Suppressor macrophage treated with lipopolysaccharide for 4 hours (primary cell): Measurements from ENCODE around the gene CCDC9B.

Experiments
- DNase-seq: peaks from one replicate; pipeline ENCODE4 v3.0.0-alpha.2; 2020

The CCDC9B gene

DNA sequence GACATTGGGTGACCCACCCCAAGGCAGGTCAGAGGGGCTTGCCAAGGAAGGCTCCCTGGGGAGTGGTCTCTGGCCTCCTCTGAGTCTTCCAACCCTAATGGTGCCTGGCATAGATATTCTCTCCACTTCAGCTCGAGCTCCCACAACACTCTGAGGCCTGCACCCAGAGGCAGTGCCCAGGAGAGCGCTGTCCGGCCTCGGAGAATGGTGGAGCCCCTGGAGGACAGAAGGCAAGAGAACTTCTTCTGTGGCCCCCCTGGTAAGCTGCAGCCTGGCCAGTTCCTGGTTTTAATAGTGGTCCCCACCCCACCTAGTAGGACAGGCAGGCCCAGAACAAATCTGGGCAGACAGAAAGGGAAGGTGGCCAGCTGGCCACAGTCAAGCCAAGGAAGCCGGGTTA lies 24.3 kb upstream of the CCDC9B start:
- DNase-seq, result no peak

DNA sequence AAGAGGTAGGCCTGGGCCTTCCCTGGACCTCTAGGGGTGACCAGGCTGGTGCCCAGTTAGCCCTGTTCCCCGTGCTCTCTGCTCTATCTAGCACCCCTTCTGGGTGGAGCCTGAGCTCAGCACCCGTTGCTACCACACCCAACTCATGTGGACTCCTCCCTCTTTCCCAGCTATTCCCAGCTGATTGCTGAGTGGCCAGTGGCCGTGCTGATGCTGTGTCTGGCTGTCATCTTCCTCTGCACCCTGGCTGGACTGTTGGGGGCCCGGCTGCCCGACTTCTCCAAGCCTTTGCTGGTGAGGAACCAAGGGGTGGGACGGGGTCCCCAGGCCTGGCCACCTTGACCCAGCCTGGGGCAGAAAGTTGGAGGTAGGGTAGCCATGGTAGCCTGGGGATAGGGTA lies 23.5 kb upstream of the CCDC9B start:
- no peak for DNase-seq

DNA sequence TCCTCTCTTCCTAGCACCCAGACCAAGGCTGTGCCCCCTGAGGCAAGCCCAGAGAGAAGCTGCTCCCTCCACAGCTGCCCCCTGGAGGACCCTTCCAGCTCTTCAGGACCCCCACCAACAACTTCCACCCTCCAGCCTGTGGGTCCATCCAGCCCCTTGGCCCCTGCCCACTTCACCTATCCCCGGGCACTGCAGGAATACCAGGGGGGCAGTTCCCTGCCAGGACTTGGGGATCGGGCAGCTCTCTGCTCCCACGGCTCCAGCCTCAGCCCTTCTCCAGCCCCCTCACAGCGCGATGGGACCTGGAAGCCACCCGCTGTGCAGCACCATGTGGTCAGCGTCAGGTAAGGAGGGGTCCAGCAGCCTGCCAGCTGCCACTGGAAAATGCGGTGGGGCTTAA lies 22.9 kb upstream of the CCDC9B start:
- no peak for DNase-seq

DNA sequence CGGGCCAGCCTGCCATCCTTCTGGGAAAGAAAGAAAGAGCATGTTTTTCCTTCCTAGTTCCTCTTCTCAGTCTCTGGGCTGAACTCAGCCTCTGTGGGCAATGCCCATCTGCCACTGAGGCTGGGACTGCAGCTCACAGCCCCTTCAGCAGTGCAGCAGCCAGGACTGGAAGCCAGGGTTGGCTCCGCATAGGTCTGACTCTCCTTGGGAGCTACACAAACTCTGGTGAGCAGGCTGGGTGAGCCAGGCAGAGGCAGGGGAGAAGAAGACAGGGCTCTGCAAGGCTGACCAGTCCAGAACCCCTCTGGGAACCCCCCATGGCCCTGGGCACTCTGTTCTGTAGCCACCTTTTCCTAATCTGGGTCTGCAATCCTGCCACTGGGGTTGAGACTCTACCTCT lies 20.9 kb upstream of the CCDC9B start:
- no peak for DNase-seq

DNA sequence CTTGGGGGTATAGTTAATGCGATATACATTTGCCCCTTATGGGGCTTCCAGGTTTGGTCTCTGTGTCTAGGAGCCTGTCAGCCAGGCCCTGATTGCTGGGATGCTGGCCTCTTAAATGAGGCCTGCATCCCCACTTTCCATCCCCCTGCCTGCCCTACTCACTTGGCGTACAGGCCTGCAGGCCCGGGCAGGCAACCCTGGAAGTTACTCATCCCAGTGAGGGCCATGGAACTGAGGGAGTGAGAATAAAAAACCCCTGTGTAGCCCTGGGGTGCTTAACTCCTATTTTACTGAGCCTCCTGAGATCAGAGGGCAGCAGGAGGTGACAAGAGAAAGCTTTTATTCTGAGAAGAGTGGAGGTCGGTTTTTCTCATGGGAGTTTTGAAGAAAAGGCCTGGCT lies 19.3 kb upstream of the CCDC9B start:
- no peak for DNase-seq

DNA sequence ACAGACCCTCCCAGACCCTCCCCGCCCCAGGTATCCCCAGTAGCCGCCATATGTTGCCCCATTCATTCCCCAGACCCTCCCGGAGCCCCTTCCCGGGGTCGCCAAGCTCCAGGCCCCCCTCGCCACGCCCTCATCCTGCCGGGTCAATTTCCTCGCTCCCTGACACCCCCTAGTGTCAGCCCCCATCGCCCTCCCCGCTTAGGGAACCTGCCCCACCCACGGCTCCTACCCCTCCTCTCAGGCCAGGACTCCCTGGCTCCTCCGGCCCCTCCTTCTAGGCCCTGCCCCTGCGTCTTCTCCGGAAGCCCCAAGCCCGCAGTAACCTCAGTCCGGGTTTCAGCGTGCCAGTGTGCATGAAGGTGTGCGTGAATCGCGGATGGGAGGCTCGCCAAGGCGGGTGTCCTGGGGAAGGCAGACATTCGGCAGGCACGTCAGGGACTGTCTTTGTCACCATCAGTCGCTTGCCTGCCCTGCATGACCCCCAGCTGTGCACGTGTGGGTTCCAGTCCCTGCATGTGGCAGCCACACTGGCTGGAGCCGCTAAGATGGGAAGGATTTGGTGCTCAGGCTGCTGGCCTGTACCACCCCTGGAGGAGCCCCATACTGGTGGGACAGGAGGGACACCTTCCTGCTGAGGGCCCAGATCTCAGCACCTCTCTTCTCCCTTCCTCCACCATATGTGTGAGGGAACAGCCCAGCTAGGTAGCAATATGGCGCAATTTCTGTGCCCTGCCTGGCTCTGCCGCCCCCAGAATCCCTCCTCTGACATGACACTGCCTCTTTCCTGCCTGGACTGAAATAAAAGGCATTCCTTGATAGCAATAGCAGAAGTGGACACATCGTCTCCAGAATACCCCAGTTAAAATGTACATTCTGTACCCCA lies 18.0 kb upstream of the CCDC9B start:
- DNase-seq, result no peak

DNA sequence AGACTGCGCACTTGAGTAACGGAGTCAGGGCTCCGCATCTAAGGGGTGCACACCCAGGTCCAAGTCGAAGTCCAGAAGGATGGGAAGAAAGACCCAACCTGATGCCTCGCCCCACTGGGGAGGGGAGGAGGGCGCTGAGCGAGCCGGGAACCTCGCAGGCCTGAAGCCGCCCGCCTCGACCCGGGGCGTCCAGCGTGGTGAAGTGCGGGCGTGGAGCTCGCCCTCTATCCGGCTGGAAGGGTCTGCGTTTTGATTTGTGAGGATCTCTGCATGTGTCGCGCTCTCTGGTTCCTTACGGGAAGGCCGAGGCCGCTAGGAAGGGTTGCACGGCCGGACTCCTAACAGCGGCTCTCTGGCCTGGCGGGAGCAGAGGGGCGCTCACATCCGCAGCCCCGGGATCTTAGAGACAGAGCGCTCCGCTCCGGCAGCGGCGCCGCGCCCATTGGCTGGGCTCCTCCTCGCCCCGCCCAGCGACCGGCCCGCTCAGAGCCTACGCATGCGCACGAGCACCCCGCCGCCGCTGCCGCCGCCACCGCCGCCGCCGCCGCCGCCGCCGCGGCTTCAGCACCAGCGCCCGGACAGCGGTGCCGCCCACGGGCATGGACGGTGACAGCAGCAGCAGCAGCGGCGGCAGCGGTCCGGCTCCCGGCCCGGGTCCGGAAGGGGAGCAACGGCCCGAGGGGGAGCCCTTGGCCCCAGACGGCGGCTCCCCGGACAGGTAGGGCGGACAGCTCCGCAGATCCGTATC lies 17.2 kb upstream of the CCDC9B start, which contains the start of gene DISP2:
DISP2 (plus strand) TSS at position 497 of the 748 bp plus-strand sequence; CDS start at position 600, 103 bp downstream.
- peak; percentile 95 for DNase-seq

DNA sequence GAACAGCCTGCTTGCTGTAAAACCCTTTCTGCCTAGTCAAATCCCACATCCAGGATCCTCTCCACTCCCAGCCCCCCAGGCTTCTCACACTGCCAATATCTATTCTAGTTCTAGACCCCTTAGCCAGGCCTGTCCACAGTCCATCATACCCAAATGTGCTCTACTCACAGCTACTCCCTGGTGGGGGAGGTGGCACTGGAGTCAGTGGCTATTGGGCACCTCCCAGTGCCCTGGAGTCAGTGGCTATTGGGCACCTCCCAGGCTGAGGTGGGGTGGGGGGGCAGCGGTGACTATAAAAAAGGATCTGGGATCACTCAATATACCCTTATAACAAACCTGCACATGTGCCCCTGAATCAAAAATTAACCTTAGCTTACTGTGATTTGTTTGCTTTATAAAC lies 16.5 kb upstream of the CCDC9B start:
- no peak for DNase-seq

DNA sequence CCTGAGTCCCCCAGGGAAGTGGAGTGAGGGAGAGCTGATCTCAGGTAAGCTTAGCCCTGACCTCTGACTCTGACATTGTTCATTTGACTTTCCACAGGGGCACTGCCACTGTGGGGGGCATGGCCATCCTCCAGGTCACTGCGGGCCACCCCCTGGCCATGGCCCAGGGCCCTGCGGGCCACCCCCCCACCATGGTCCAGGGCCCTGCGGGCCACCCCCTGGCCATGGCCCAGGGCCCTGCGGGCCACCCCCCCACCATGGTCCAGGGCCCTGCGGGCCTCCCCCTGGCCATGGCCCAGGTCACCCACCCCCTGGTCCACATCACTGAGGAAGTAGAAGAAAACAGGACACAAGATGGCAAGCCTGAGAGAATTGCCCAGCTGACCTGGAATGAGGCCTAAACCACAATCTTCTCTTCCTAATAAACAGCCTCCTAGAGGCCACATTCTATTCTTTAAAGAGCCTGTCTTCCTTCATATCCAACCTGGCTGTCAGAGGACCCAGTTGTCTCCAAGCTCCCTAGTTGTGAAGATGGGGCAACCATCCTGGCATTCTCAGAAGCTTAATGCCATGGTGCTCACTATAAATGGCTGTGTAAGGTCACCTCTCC lies 15.3 kb upstream of the CCDC9B start:
- no peak for DNase-seq

DNA sequence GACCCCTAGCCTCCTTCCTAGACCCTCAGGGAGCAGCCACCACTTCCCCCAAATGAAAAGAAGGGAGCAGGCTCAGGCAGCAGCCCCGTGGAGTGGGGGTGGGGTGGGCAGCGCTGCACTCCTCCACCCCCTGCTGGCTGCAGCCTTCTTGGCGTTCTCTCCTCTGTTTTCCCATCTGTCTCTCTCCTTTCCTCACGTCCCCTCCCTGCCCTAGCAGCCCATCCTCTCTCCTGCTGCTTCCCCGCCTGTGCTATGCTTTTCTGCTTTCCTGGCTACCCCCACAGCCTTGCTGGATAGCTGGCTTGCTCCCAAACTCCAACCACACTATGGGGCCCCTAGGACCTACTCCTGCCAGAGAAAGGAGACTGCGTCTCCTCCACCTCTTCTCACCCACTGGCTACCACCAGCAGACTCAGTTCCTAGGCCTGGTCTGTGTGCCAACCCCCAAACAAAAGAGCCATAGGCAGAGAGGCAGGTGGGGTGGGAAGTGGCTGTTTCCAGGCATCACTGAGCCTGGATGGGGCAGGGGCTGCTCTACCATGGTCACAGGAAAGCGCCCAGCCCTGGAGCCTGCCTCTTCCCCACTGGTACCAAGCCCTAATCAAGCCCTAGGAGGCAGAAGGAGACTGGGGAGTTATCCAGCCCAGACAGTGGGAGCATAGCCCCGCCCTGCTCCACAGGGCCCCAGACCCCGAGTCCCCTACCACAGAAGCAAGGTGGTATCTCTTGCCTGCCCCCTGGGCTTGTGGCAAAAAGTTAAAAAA lies 13.9 kb upstream of the CCDC9B start:
- no peak for DNase-seq

DNA sequence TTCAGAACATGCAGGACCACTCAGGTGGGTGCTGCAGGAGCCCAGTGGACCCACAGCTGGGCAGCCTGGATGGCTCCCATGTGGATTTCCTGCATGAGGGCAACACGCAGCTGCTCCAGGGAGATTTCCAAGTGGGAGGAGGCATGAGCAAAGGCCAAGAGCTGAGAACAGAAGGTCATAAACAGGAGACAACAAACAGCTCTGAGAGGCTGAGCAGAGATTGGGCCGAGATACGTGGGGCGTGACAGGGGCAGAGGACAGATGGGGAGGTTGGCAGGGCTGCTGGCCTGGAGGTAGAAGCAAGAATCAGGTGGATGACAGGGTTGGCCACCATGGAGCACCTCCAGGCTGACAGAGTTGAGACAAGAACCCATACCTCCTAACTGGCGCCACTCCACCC lies 13.0 kb upstream of the CCDC9B start:
- DNase-seq, result no peak

DNA sequence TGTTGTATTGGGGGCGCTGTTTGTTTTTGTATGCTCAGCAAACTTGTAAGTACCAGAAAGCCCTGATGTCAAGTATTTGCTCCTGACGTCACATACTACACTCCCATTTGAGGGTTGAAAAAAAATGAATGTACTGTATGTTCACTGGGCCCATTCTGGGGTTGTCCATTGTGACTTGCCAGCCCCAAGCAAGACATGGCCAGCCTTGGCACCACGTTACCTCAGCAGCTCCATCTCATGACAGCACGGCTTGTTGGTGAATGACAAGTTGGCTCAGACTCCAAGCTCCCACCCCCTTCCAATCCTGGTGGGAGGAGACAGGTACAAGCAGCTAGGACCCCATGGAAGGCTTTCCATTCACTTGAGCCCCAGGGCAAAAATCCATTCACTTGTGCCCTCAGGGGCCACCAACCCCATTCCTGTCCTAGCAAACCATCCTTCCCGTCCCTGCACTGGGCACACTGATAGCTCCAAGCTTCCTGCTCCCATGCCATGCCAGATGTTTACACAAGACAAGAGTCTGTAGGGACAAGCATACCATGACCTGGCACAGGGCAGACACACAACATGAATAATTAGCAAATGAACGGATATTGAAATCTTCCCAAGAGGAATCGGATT lies 11.7 kb upstream of the CCDC9B start:
- no peak for DNase-seq

DNA sequence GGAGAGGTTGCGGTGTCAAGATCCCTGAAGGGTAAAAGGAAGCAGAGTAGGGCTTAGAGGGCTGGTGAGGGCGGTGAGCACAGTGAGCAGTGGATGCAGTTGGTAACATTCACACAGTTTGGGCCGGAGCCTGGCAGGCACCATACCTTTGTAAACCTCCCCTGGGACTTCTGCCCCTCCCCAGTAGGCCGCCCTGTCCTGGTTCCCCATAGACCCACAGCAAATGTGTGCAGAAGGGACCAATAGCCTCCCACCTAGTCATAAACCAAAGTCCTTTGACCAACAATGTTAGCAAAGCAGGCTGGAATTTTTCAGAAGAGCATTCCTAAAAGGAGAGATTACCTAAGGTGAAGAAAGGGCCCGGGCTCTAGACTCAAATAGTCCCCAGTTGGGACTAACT lies 8.4 kb upstream of the CCDC9B start:
- no peak for DNase-seq

DNA sequence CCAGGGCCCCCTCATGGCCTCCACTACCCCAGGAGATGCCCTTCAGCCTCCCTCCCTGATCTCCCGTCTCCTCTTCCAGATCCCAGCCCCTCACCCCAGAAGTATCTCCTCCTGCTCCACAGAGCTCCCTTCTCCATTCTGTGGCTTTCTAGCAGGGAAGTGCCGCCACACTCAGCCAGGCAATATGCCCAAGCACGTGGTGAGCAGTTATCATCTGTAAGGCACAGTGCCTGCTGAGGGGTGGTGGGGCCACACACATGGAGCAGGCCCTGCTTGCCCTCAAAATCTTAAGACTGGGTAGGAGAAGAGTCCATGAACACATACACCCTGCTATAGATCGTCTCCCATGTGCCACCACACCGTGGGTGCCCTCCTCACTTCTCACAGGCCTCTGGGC lies 7.7 kb upstream of the CCDC9B start:
- DNase-seq, result no peak

DNA sequence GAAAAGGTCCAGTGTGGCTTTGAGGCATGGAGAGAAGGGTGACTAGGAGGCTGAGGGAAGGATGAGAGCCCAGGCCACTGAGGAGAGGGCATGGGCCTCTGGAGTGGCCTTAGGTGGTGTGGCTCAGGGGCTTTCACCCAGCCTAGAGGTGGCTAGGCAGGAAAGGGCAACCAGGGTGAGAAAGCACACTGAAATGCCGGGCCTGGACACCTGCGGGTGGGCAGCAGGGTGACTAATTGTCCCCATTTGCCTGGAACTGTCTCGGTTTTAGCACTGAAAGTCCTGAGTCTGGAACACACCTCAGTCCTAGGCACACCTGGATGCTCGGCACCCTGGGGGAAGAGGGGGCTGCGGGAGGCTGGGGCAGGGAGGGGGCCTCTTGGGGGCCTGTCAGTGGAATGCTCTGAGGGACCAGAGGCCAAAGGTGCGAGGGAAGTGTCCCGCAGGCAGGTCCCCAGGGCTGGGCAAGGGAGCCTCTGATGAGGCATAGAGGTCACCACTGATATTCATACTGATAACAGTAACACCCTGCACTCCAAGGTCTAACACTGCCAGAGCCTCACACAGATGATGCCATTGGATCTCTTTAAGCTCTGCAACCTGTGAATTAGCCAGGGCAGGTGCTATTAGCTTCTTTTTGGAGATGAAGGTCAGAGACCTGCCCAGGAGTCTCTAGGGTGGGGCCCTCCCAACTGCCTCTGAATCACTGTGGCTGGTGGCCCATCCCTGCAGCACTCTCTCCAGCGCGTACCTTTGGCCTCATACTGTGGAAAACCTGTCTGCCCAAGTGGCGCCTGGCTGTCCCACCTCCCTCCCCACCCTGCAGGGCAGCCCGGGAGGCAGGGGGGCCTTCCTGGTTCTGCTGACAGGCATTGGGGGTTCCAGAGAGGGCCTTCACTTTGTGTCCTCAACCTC lies 7.1 kb upstream of the CCDC9B start:
- DNase-seq, result no peak

DNA sequence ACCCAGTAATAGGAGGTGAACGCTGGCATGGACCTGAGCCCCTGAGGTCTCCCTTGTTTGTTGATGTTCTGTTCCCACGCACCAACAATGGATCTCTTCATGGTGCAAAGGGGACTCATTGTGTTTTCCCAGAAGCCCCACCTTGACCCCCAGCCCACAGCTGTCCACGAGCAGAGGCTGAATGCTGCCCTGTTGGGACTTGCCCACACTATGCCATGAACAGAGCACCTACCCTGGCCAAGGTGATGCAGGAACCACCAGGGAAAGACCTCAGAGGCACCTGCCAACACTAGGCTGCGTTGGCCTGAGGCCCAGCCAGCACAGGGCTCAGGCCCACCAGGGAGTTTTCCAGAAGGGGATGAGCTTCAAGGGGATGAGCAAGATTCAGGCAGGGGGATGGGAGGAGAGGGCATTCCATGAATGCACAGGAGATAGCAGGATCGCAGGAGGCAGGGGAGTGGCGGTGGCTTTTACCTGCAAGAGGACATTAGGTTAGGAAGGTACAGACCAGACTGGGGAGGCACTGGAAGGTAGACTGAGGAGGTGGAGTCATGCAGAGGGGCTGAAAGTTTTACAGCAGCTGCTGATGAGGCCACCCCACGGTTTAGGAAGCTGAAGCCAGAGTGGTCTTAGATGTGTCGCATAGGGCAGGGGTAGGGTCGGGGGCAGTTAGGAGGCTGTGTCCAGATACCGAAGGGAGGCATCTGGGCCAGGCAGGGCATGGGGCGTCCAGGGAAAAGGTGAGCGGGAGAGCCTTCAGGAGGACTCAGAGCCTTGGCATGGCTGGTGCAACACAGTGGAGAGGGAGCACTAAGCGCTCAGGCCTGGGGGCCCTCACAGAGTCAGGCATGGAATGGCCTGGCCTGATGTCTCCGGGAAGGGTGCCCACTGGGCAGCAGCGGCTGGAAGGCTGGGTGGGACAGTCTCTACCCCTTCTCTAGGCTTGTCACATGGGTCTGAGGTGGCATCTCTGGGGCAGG lies 6.1 kb upstream of the CCDC9B start:
- no peak for DNase-seq

DNA sequence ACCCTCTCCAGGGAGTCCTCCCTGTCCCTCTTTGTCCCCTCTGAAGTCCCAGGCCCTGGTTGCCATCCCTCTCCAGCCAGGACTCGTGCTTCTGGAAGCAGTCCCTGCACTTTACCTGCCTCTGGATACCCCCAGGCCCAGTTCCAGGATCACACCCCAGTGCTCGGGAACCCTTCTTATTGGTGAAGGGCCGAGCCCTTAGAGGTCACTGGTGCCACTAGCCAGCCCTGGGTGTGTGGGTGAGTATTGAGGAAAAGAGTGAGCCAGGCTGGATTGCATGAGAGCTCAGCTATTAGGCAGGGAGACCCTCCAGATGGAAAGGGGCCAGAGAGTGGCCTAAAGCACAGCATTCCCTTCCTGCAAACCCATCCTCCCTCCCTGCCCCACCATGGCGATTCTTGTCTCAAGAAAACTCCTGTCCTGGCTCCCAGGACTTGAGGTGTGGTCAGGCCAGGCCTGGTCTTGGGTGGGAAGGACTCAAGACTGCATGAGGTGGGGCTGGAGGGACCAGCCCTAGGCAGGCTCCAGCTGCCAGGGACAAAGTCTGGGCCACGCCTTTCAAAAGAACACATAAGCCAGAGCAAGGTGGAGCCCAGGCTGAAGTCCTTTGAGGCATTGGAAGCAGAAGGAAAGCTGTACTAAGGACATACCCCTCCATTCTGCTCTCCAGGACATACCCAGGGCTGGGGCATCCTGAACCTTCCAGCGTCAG lies 5.3 kb upstream of the CCDC9B start:
- no peak for DNase-seq

DNA sequence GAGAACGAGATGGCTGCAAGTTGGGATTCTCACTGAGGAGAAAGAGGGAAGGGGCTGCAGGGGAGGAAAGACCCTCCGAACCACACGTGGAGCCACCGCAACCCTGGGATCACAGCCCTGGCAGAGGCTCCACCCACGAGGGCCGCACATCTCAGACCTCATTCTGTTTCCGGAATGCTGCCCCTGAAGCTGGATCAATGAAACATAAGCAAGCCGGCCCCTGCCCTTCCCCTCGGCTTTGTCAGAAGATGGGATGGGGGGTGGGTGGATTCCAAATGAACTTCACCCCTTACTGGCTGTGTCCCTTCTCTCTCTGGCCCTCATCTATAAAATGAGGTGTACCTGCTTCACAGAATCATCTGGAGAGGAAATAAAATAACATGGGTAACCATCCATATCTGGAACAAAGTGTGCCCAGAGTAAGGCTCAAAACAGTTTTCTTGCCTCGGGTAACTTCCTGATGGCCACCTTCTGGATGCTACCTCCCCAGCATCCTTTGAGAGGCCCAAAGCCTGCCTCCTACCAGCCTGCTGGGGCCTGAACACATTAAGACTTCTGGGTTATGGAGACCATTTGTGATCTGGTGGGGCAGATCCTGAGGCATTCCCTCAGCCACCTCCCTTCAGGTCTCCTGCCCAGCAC lies 4.6 kb upstream of the CCDC9B start:
- no peak for DNase-seq

DNA sequence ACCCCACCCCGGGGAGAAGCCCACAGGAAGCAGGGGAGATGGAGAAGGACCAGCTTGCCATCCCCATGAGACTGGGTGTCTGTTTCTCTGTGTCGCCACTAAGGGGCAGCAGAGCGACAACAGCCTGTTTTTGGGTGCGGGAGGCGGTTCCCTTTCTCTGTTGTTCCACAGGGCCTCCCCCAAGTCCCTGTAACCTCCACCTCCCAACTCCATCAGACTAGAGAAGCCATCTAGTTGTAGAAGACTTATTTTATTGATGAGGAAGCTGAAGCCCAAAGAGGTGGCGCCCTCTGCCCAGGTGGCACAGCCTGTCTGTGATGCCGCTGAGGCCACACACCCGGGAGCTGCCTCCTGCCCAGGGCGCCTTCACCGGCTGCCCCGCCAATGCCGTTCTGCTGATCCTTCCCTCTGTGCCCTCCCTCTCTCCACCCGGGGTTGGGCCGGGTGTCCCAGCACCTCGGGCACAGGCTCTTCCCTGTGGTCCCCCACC lies 3.9 kb upstream of the CCDC9B start:
- DNase-seq, result peak; percentile 73
